NT2/D1 (cell line): ENCODE measurements around the gene IL36RN.

Source experiments
- SUZ12 ChIP-seq: IDR thresholded peaks from 2 replicates; pipeline ENCODE4 v1.6.1; 2011; ENCODE audit not compliant: insufficient read length, insufficient read depth; ENCODE audit errors: extremely low read depth
- YY1 ChIP-seq: IDR thresholded peaks from 2 replicates; pipeline ENCODE4 v1.6.1; 2011; ENCODE audit not compliant: insufficient read length, insufficient read depth
- ZNF274 ChIP-seq: IDR thresholded peaks from 2 replicates; pipeline ENCODE4 v1.6.1; 2011; ENCODE audit warnings: mild to moderate bottlenecking, low read depth, low read length

- no peak for TF ChIP-seq ZNF274
- no peak for TF ChIP-seq YY1
- TF ChIP-seq SUZ12, result no peak
Measured at GRCh38 chr2:113088213-113088992, 29.4 kb downstream of the IL36RN start.
